Esophagus (tissue), 2 donors: ENCODE results near the gene FSTL5. TPM values are rescaled to one million over a fixed set of nuclear protein-coding genes. Genes with fewer than 3 reads are reported as not detected.

ENCODE experiments used
- H3K27ac ChIP-seq, 2 donors: one replicate each; pipeline ENCODE4 v1.5.1; 2013; ENCODE audit warnings: low read depth in 2 of 2, mild to moderate bottlenecking in 2 of 2, inconsistent platforms in 1 of 2, low read length in 1 of 2, moderate library complexity in 1 of 2
- H3K27me3 ChIP-seq, 2 donors: one replicate each; pipeline ENCODE4 v1.6.1; 2013; ENCODE audit warnings: low read length in 2 of 2, control low read depth in 1 of 2, mild to moderate bottlenecking in 1 of 2; ENCODE audit not compliant: insufficient read depth in 2 of 2, control insufficient read depth in 1 of 2
- H3K36me3 ChIP-seq, 2 donors: one replicate each; pipeline ENCODE4 v1.6.1; 2013; ENCODE audit warnings: low read length in 1 of 2; ENCODE audit not compliant: control insufficient read depth in 2 of 2, insufficient read depth in 2 of 2
- H3K4me1 ChIP-seq, 2 donors: one replicate each; pipeline ENCODE4 v1.6.1; 2013; ENCODE audit warnings: low read length in 1 of 2; ENCODE audit not compliant: control insufficient read depth in 2 of 2, insufficient read depth in 2 of 2
- H3K4me3 ChIP-seq, 2 donors: one replicate each; pipeline ENCODE4 v1.5.1; 2013; ENCODE audit warnings: low read length in 2 of 2, mild to moderate bottlenecking in 2 of 2, low read depth in 1 of 2, moderate library complexity in 1 of 2
- H3K9me3 ChIP-seq, 2 donors: one replicate each; pipeline ENCODE4 v1.6.1; 2013; ENCODE audit warnings: mild to moderate bottlenecking in 2 of 2, low read depth in 1 of 2, low read length in 1 of 2, moderate library complexity in 1 of 2; ENCODE audit not compliant: control insufficient read depth in 2 of 2, insufficient read depth in 1 of 2
- WGBS, 2 donors: extraction: QIAGEN DNeasy Blood & Tissue Kit; methylation state at CpG; one replicate each; pipeline ENCODE4 v1.1.7; 2013; 5-methylcytosine and 5-hydroxymethylcytosine counted together
- polyA plus RNA-seq, 2 donors: library from polyadenylated mRNA; stranded (reverse); fragments of 200-250 nt; gene quantifications; one replicate each; pipeline ENCODE4 v1.2.3, GENCODE V29; 2013
- donor health status: healthy with polysubstance abuse.
- donor health status: Bipolar disorder and iron deficiency.

Gene FSTL5
- polyA plus RNA-seq, 2 donors, result not detected

- Histone ChIP-seq H3K27ac (no peak overlapping the region), H3K4me3 (no peak overlapping the region), H3K9me3 (no peaks in the 10 kb centered on the region), H3K27me3 (no peaks in the 10 kb centered on the region), H3K36me3 (no peaks in the 10 kb centered on the region), H3K4me1 (no peaks in the 10 kb centered on the region)
- 76 to 79% methylated on average over 6 of the region's 6 CpGs for WGBS, 2 donors
These were observed 237.6 kb downstream of the FSTL5 start for GRCh38 chr4:161926033-161926828.

- no peak overlapping the region for H3K4me3 ChIP-seq
- WGBS, 2 donors, result 59 to 63% methylated on average over 3 of the region's 3 CpGs
- no peak overlapping the region for H3K27ac ChIP-seq
- H3K27me3 ChIP-seq, result no peaks in the 10 kb centered on the region
- H3K36me3 ChIP-seq, result no peaks in the 10 kb centered on the region
- no peaks in the 10 kb centered on the region for H3K4me1 ChIP-seq
- no peaks in the 10 kb centered on the region for H3K9me3 ChIP-seq
These were observed 243.3 kb downstream of the FSTL5 start for GRCh38 chr4:161920304-161921052.

DNA sequence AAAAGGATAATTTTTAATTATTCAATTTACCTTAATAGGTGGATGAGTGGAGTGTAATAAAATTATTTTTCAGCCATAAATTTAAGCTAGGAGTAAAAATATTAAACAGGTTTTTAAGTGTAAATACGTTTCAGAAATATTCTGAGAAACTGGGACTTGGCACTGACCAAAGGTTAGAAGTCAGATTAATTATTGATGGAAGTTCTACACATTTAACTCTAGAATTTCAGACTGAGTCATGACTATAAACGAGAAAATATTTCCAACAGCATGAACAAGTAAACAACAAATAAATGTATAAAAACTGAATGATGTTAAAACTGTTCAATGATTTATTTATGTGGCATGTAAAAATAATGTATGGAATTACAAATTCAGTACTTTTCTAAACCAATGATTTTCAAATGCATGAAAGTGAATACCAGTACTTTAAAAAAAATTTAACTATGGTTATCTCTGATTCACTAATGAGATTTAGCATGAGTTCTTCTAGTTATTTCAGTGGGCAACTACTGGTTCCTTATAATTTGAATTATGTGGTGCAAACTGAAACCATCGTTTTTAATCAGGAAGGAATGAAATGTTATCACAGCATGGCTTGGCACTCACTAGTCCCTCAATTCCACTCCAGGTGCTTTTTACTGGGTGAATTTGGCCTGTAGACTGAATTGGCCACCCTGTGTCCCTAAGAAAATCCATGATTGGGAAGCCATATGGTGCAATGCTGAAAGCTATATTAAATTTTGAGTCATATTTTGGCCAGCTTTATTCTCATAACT is 244.2 kb downstream of the FSTL5 start:
- Histone ChIP-seq H3K27ac (no peak overlapping the region), H3K36me3 (no peaks in the 10 kb centered on the region), H3K27me3 (no peaks in the 10 kb centered on the region), H3K9me3 (no peaks in the 10 kb centered on the region), H3K4me1 (no peaks in the 10 kb centered on the region), H3K4me3 (no peak overlapping the region)
- 32 to 44% methylated on average over 3 of the region's 3 CpGs for WGBS, 2 donors

DNA sequence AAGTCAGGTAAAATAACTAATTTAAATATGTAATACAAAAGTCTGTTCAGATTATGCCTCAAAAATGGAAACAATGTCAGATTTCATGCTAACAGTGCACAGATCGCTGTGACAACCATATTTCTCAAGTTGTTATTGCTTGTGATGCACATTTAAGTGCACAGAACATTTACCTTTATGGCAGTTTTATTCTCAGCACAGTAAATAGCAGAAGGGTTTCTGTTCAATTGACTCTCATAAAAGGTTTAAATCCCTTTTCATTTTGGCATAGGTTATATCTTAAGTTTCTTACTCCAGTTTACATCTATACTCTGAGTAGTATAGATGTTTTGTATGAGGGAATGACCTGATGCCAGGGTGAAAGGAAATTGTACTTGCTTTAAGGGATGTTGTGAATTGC is 247.8 kb downstream of the FSTL5 start:
- Histone ChIP-seq H3K4me1 (no peaks in the 10 kb centered on the region), H3K27me3 (no peaks in the 10 kb centered on the region), H3K9me3 (no peaks in the 10 kb centered on the region), H3K36me3 (no peaks in the 10 kb centered on the region), H3K4me3 (no peak overlapping the region), H3K27ac (no peak overlapping the region)
- WGBS, 2 donors, result 62 to 64% methylated on average over 1 of the region's 1 CpG

DNA sequence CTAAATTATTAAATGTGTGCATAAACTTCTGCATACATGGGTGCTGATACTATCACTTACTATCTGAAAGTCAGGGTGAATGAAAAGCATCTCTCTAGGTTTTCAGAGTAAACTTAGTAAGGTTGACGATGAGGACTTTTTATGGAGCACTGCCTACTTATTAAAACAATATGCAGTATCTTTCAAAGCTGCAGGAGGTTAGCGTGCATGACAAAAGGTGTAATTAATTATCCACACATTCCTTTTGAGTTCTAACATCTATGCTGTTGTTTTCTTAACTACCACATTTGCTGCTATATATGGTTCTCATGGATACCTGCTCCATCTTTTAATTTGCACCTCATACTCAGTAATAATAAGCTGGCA is 256.2 kb downstream of the FSTL5 start:
- H3K4me1 ChIP-seq, result no peaks in the 10 kb centered on the region
- H3K27me3 ChIP-seq, result no peaks in the 10 kb centered on the region
- no peaks in the 10 kb centered on the region for H3K9me3 ChIP-seq
- no peak overlapping the region for H3K4me3 ChIP-seq
- H3K36me3 ChIP-seq, result no peaks in the 10 kb centered on the region
- H3K27ac ChIP-seq, result no peak overlapping the region
- whole genome bisulfite sequencing, 2 donors, result 51 to 59% methylated on average over 2 of the region's 2 CpGs

GRCh38 chr4:161906836-161907589 is 256.8 kb downstream of the FSTL5 start:
- no peak overlapping the region for H3K27ac ChIP-seq
- H3K4me1 ChIP-seq, result no peaks in the 10 kb centered on the region
- 61 to 67% methylated on average over 4 of the region's 4 CpGs for WGBS, 2 donors

DNA sequence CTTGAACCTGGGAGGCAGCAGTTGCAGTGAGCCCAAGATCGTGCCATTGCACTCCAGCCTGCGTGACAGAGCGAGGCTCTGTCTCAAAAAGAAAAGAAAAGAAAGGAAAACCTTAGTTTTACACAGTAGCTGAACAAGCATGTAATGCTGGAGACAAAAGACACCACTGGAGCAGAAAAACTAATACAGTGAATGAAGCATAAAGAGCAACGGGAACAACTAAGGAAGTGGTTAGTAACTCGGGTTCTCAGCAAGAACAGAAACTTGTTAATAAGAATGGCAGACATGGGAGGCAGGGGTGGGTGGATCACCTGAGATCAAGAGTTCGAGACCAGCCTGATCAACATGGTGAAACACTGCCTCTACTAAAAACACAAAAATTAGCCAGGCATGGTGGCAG is 263.7 kb downstream of the FSTL5 start:
- WGBS, 2 donors, result 68 to 71% methylated on average over 6 of the region's 6 CpGs
- Histone ChIP-seq H3K27me3 (no peaks in the 10 kb centered on the region), H3K4me3 (no peak overlapping the region), H3K27ac (no peak overlapping the region), H3K9me3 (no peaks in the 10 kb centered on the region), H3K4me1 (no peaks in the 10 kb centered on the region), H3K36me3 (no peaks in the 10 kb centered on the region)

More at GRCh38 chr4:161906836-161907589, 256.8 kb downstream of the FSTL5 start:
- Histone ChIP-seq H3K36me3 (no peaks in the 10 kb centered on the region), H3K4me3 (no peak overlapping the region), H3K27me3 (no peaks in the 10 kb centered on the region), H3K9me3 (no peaks in the 10 kb centered on the region)

DNA sequence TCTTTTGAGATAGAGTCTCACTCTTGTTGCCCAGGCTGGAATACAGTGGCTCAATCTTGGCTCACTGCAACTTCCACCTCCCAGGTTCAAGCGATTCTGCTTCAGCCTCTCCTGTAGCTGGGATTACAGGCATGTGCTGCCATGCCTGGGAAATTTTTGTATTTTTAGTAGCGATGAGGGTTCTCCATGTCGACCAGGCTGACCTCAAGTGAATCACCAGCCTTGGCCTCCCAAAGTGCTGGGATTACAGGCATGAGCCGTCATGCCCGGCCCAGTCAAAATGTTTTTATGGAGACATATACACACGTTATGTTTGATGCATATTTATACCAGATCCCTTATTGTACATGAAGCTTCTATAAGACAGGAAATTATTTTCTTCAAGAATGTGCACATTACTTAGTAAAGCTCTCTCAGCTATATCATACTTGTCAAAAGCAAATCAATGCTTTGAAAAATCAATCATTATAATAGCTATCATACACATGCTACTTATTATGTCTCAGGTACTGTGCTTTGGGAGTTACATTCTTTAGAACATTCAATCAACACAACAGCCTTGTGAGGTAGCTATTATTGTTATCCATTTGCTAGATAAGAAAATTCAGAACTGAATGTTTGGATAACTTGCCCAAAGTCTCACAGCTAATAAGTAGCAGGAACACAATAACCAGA is 269.2 kb downstream of the FSTL5 start:
- 77 to 82% methylated on average over 6 of the region's 6 CpGs for WGBS, 2 donors
- Histone ChIP-seq H3K27ac (no peak overlapping the region), H3K27me3 (no peaks in the 10 kb centered on the region), H3K4me3 (no peak overlapping the region), H3K4me1 (no peaks in the 10 kb centered on the region), H3K36me3 (no peaks in the 10 kb centered on the region), H3K9me3 (no peaks in the 10 kb centered on the region)

DNA sequence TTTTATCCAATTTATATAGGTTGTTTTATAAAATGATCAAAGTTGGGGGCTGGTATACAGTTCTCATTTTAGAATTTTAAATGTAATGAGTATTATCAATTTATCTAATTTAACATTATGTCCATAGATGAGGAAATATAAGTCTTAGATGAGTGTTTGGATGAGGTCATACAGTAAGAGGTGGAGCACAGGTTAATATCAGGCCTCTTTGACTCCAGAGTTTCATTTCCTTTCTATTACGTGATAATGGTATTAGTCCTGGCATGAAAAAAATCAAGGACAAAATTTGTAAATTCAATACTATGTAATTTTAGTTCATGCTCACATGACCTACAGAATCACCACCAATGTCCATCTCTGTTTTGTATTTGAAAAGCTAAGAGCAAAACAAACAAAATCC is 269.8 kb downstream of the FSTL5 start:
- Histone ChIP-seq H3K4me1 (no peaks in the 10 kb centered on the region), H3K4me3 (no peak overlapping the region), H3K36me3 (no peaks in the 10 kb centered on the region), H3K27me3 (no peaks in the 10 kb centered on the region), H3K27ac (no peak overlapping the region), H3K9me3 (no peaks in the 10 kb centered on the region)
- WGBS, 2 donors, result 68 to 76% methylated on average over 1 of the region's 1 CpG
